Endothelial cell (in vitro differentiated cells): ENCODE measurements around the gene NDUFAF8. TPM values are rescaled to one million over a fixed set of nuclear protein-coding genes. Genes with fewer than 3 reads are reported as not detected.

Experiments
- DNase-seq: peaks from one replicate; pipeline ENCODE4 v3.0.0; 2021; ENCODE audit warnings: low spot score
- H3K27ac Mint-ChIP-seq: one replicate; pipeline ENCODE4 v1.8.0; 2021; ENCODE audit warnings: mixed read lengths, inconsistent platforms; ENCODE audit not compliant: unreplicated experiment
- H3K27me3 Mint-ChIP-seq: one replicate; pipeline ENCODE4 v1.8.0; 2021; ENCODE audit warnings: mild to moderate bottlenecking, moderate library complexity, mixed read lengths, inconsistent platforms; ENCODE audit not compliant: unreplicated experiment
- H3K36me3 Mint-ChIP-seq: one replicate; pipeline ENCODE4 v1.8.0; 2021; ENCODE audit warnings: mild to moderate bottlenecking, low read depth, mixed read lengths, inconsistent platforms; ENCODE audit not compliant: unreplicated experiment
- H3K4me1 Mint-ChIP-seq: one replicate; pipeline ENCODE4 v1.8.0; 2021; ENCODE audit warnings: mild to moderate bottlenecking, mixed read lengths, inconsistent platforms; ENCODE audit not compliant: unreplicated experiment
- H3K4me3 Mint-ChIP-seq: one replicate; pipeline ENCODE4 v1.8.0; 2021; ENCODE audit warnings: mild to moderate bottlenecking, mixed read lengths, inconsistent platforms; ENCODE audit not compliant: unreplicated experiment
- H3K9me3 Mint-ChIP-seq: one replicate; pipeline ENCODE4 v1.8.0; 2021; ENCODE audit warnings: mixed read lengths, inconsistent platforms; ENCODE audit not compliant: unreplicated experiment
- total RNA-seq: library from RNA; stranded (reverse); fragmentation: NEBNext Ultra II Directional; extraction: Animal tissue kit (Norgen Biotek cat#: 25700); gene quantifications from one replicate; pipeline ENCODE4 v1.2.1, GENCODE V29; 2021; ENCODE audit not compliant: unreplicated experiment
- TF ChIP-seq, protein P1 (sequence below): fragments of 200-600 bp; sonication (generic); IDR thresholded peaks from one replicate; pipeline ENCODE4 v1.5.0; 2021; ENCODE audit warnings: antibody characterized with exemption; ENCODE audit not compliant: unreplicated experiment

NDUFAF8 gene
- total RNA-seq, 1 donor from 2014 or later = 31.2 TPM

DNA sequence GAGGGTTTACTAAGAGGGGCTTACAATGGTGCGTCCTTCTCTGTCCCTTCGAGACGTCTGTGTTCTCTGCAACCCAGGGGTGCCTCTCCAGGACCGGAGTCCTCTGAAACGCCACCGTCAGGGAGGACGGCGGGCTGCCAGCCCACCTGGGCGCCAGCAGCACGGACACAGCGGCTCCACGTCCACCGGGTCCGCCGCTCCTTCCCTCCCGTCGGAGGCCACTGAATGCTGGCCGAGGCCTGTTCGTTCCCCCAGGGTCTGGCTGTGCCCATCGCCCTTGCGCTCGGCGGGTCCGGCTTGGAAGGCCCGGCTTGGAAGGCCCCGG is 666 bp upstream of the NDUFAF8 start:
- Mint-ChIP-seq H3K4me3 (peak overlapping the region; percentile 87), H3K9me3 (no peaks in the 10 kb centered on the region), H3K27me3 (peaks cover 10% of the 10 kb centered on the region), H3K36me3 (peaks cover 6% of the 10 kb centered on the region), H3K27ac (no peak overlapping the region), H3K4me1 (peaks cover 9% of the 10 kb centered on the region)
- DNase-seq = no peak
- TF ChIP-seq, protein P1, sequence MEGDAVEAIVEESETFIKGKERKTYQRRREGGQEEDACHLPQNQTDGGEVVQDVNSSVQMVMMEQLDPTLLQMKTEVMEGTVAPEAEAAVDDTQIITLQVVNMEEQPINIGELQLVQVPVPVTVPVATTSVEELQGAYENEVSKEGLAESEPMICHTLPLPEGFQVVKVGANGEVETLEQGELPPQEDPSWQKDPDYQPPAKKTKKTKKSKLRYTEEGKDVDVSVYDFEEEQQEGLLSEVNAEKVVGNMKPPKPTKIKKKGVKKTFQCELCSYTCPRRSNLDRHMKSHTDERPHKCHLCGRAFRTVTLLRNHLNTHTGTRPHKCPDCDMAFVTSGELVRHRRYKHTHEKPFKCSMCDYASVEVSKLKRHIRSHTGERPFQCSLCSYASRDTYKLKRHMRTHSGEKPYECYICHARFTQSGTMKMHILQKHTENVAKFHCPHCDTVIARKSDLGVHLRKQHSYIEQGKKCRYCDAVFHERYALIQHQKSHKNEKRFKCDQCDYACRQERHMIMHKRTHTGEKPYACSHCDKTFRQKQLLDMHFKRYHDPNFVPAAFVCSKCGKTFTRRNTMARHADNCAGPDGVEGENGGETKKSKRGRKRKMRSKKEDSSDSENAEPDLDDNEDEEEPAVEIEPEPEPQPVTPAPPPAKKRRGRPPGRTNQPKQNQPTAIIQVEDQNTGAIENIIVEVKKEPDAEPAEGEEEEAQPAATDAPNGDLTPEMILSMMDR = no peak

DNA sequence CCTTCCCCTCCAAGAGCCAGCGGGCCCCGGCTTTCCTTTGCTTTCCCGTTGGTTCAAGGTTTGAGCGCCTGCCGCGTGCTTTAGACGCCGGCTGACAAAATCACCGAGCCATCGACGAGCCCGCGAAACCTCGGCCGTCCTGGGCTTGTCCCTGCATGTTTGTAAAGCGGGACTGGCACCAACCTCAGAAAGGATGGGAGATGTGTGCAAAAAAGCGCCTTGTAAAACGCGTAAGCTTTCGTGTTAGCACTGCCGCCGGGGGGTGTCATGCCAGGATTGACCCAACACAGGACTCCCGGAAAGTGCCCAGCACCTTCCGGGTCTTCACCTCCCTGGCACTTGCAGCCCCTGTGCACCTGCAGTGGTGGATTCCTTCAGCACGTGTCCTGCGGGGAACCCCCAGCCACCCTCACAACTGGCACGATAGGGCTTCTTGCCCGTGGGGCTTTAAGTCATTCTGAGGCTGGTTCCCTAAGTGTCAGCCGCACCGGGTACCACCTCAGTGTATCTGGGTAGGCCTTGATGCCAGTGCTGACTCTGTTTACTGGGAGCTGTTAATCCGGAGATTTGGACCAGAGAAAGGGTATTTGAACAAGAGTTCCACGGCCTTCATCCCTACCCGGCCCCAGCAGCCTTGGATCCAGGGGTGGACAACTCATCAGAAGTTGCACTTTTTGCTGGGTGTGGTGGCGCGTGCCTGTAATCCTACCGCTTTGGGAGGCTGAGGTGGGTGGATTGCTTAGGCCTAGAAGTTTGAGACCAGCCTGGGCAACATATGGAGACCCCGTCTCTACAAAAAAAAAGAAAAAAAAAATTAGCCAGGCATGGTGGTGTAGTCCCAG is 817 bp downstream of the NDUFAF8 start:
- H3K36me3 Mint-ChIP-seq = peaks cover 2% of the 10 kb centered on the region
- TF ChIP-seq, protein P1 = no peak
- H3K27me3 Mint-ChIP-seq = peaks cover 13% of the 10 kb centered on the region
- H3K27ac Mint-ChIP-seq = no peak overlapping the region
- peak overlapping the region; percentile 96 for H3K4me3 Mint-ChIP-seq
- no peaks in the 10 kb centered on the region for H3K9me3 Mint-ChIP-seq
- DNase-seq = no peak
- H3K4me1 Mint-ChIP-seq = peaks cover 7% of the 10 kb centered on the region

DNA sequence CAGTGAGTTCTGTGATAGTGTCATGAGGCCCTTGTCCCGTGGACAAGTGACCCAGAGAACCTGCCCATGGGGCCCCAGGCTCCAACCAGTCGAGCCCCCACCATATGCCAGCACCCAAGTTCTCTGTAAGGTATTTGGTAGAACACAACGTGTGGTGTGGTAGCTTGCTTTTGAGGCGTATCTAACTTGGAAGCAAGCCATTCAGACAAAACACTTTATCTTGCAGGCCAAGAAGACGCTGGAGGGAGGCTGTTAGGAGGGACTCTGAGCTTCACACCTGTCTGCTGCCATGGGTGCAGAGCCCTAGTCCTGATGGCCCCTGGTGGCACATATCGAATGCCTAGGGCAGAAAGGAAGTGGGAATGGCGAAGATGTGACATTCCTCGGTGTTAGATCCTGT is 1.6 kb downstream of the NDUFAF8 start:
- TF ChIP-seq, protein P1 = no peak
- peaks cover 6% of the 10 kb centered on the region for H3K4me1 Mint-ChIP-seq
- H3K4me3 Mint-ChIP-seq = peak overlapping the region; percentile 65
- no peaks in the 10 kb centered on the region for H3K9me3 Mint-ChIP-seq
- no peak overlapping the region for H3K27ac Mint-ChIP-seq
- peaks cover 15% of the 10 kb centered on the region for H3K27me3 Mint-ChIP-seq
- DNase-seq = no peak
- no peaks in the 10 kb centered on the region for H3K36me3 Mint-ChIP-seq

DNA sequence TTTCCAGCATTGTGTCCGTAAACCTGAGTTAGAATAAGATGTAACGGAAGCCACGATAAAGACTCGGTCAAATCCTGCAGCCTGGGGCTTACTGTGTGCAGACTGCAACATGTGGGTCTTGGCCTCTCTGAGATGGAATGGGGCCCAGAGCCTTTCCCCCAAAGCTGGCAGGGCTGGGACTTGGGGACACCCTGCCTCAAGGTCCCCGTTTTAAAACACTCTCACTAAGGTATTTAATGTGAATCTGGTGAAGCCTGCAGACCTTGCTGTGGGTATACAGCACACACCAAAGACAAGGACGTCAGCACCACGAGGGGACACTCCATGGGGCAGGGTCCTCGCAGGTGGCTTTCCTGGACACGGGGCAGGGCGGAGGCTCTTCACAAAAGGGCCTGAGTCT is 2.1 kb downstream of the NDUFAF8 start:
- H3K27me3 Mint-ChIP-seq = peaks cover 15% of the 10 kb centered on the region
- H3K4me3 Mint-ChIP-seq = peak overlapping the region; percentile 65
- H3K27ac Mint-ChIP-seq = no peak overlapping the region
- no peak for DNase-seq
- peaks cover 6% of the 10 kb centered on the region for H3K4me1 Mint-ChIP-seq
- no peaks in the 10 kb centered on the region for H3K9me3 Mint-ChIP-seq
- no peaks in the 10 kb centered on the region for H3K36me3 Mint-ChIP-seq
- TF ChIP-seq, protein P1 = no peak

DNA sequence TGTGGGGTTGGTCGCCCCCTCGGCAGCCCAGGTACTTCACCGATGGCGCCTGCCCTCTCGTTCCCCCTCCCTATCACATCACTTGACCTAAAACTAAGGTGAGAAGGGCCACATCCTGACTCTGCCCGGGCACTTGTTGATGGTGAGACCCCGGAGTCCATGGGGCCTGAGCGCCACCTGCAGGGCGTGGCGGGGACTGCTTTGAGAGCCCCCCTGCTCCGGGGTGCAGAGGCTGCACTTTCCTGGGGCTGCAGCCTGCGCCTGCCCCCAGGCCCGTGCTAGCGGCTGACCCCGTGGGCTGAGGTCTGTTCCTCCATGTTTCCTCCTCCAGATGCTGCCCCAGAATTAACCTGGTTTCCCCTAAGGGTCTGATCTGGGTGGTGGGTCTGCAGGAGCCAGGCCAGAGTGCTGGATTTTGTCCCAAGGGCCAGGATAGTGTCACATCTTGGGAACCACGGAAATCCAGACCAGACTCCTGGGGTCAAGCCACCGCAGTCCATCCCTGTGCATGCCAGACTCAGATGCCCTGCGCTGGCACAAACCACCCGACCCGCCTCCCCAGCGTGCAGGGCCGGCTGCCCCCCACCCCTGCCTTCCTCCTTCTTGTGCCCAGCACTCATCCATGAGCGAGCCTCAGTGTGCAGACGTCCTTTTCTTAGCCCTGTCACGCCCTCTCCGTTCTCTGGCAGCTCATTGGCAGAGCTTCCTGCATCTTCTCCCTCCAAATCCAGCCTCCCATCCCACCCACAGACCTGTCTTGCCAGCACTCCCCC is 2.7 kb downstream of the NDUFAF8 start:
- H3K4me3 Mint-ChIP-seq = no peak overlapping the region
- H3K27me3 Mint-ChIP-seq = peaks cover 16% of the 10 kb centered on the region
- DNase-seq = peak; percentile 83
- H3K9me3 Mint-ChIP-seq = no peaks in the 10 kb centered on the region
- peak overlapping the region; percentile 30 for H3K27ac Mint-ChIP-seq
- TF ChIP-seq, protein P1 = peak; percentile 78
- H3K36me3 Mint-ChIP-seq = no peaks in the 10 kb centered on the region
- H3K4me1 Mint-ChIP-seq = peaks cover 6% of the 10 kb centered on the region
